ENCODE measurements around the gene TASOR2. TPM values are rescaled to one million over a fixed set of nuclear protein-coding genes. Genes with fewer than 3 reads are reported as not detected.

TASOR2 gene
- total RNA-seq, 1 experiment from 2014 or later: 57.4 TPM

- BruUV-seq (replicated peaks): no TSS peak
- POLR2A ChIA-PET: no interaction called here
- CTCF ChIA-PET: no interaction called here
- in situ Hi-C loops (cut with HindIII; ENCODE audit: low pct_unique_long_range_greater_than_20kb, low sequenced_read_pairs) (no loop called here), intact Hi-C loops (cut with micrococcal nuclease; ENCODE audit: unreplicated experiment) (no loop called here)
- Histone ChIP-seq H3K36me3 (ENCODE audit: control insufficient read depth, insufficient read depth, low read length) (no peaks in the 10 kb centered on the region), H3K27ac (ENCODE audit: low read length) (no peak overlapping the region), H3K4me1 (ENCODE audit: control insufficient read depth, insufficient read depth, low read length) (no peaks in the 10 kb centered on the region), H3K4me3 (ENCODE audit: low read depth in 2 of 2, low read length in 2 of 2) (no peak overlapping the region), H3K27me3 (ENCODE audit: control insufficient read depth, insufficient read depth, low read length) (no peaks in the 10 kb centered on the region), H3K9me3 (ENCODE audit: control insufficient read depth, insufficient read depth, low read depth, low read length) (no peaks in the 10 kb centered on the region)
- DNase-seq (ENCODE audit: low read depth, low spot score) (no peak), ATAC-seq (no peak)
- TF ChIP-seq REST (IDR thresholded peaks at IDR 0.05; ENCODE audit: insufficient read depth in 1 of 2, low read depth in 2 of 2, low read length in 1 of 2) (no peak), SIN3A (IDR thresholded peaks at IDR 0.05; ENCODE audit: borderline replicate concordance, insufficient read depth, low read depth, low read length) (no peak), TCF7L2 (IDR thresholded peaks at IDR 0.05; ENCODE audit: low read depth, low read length) (no peak), POLR2AphosphoS5 (IDR thresholded peaks at IDR 0.05; ENCODE audit: low read depth, low read length) (no peak)
Observed at GRCh38 chr10:5645944-5646617, 38.6 kb upstream of the TASOR2 start.

- in situ Hi-C loops (cut with HindIII; ENCODE audit: low pct_unique_long_range_greater_than_20kb, low sequenced_read_pairs) (no loop called here), intact Hi-C loops (cut with micrococcal nuclease; ENCODE audit: unreplicated experiment) (no loop called here)
- POLR2A ChIA-PET: no interaction called here
- TF ChIP-seq REST (IDR thresholded peaks at IDR 0.05; ENCODE audit: insufficient read depth in 1 of 2, low read depth in 2 of 2, low read length in 1 of 2) (no peak), SIN3A (IDR thresholded peaks at IDR 0.05; ENCODE audit: borderline replicate concordance, insufficient read depth, low read depth, low read length) (no peak), POLR2AphosphoS5 (IDR thresholded peaks at IDR 0.05; ENCODE audit: low read depth, low read length) (no peak), TCF7L2 (IDR thresholded peaks at IDR 0.05; ENCODE audit: low read depth, low read length) (no peak), CTCF (IDR thresholded peaks at IDR 0.05) (no peak)
- CTCF ChIA-PET: no interaction called here
- Histone ChIP-seq H3K4me3 (ENCODE audit: low read depth in 2 of 2, low read length in 2 of 2) (no peak overlapping the region), H3K4me1 (ENCODE audit: control insufficient read depth, insufficient read depth, low read length) (no peaks in the 10 kb centered on the region), H3K27me3 (ENCODE audit: control insufficient read depth, insufficient read depth, low read length) (no peaks in the 10 kb centered on the region), H3K27ac (ENCODE audit: low read length) (no peak overlapping the region), H3K36me3 (ENCODE audit: control insufficient read depth, insufficient read depth, low read length) (no peaks in the 10 kb centered on the region), H3K9me3 (ENCODE audit: control insufficient read depth, insufficient read depth, low read depth, low read length) (no peaks in the 10 kb centered on the region)
- ATAC-seq: no peak
- DNase-seq (ENCODE audit: low read depth, low spot score): no peak
- no TSS peak for BruUV-seq (replicated peaks)
Observed at GRCh38 chr10:5647507-5648240, 37.0 kb upstream of the TASOR2 start.

Data from Panc1 (cell line).